ENCODE measurements around the gene GMFB. TPM values are rescaled to one million over a fixed set of nuclear protein-coding genes. Genes with fewer than 3 reads are reported as not detected.

The GMFB gene
- total RNA-seq, 1 donor from 2014 or later = 24.1 TPM

GRCh38 chr14:54488318-54488645 is 498 bp downstream of the GMFB start:
- H3K27me3 ChIP-seq = no peaks in the 10 kb centered on the region
- no peaks in the 10 kb centered on the region for H3K9me3 ChIP-seq
- H3K4me3 ChIP-seq = peak overlapping the region; percentile 69 to 85
- H3K36me3 ChIP-seq = peaks cover 0 to under 1% of the 10 kb centered on the region in 2 donors
- DNase-seq (ENCODE audit: extremely low spot score in 2 of 2) = no peak
- peak overlapping the region; percentile 91 for H3K27ac ChIP-seq
- TF ChIP-seq POLR2A (IDR thresholded peaks at IDR 0.05) = no peak
- no peak for TF ChIP-seq CTCF (IDR thresholded peaks at IDR 0.05)
- no peak for TF ChIP-seq POLR2AphosphoS5 (IDR thresholded peaks at IDR 0.05; ENCODE audit: insufficient read depth in 1 of 2, low read depth in 1 of 2)
- H3K4me1 ChIP-seq = peaks cover 54% of the 10 kb centered on the region
- intact Hi-C loops (cut with DNase I) = no loop called here

GRCh38 chr14:54487771-54488170 is 1.0 kb downstream of the GMFB start:
- intact Hi-C loops (cut with DNase I) = no loop called here
- no peaks in the 10 kb centered on the region for H3K9me3 ChIP-seq
- TF ChIP-seq CTCF (IDR thresholded peaks at IDR 0.05) (no peak), POLR2A (IDR thresholded peaks at IDR 0.05) (no peak), POLR2AphosphoS5 (IDR thresholded peaks at IDR 0.05; ENCODE audit: insufficient read depth in 1 of 2, low read depth in 1 of 2) (no peak)
- peak overlapping the region; percentile 91 for H3K27ac ChIP-seq
- no peak for DNase-seq (ENCODE audit: extremely low spot score in 2 of 2)
- H3K4me3 ChIP-seq = peak overlapping the region; percentile 69 to 85
- no peaks in the 10 kb centered on the region for H3K27me3 ChIP-seq
- peaks cover 0 to 6% of the 10 kb centered on the region in 2 donors for H3K36me3 ChIP-seq
- H3K4me1 ChIP-seq = peaks cover 54% of the 10 kb centered on the region

- intact Hi-C loops (cut with DNase I) = no loop called here
Observed at GRCh38 chr14:54486685-54487084, 2.1 kb downstream of the GMFB start.

GRCh38 chr14:54483846-54484245 is 4.9 kb downstream of the GMFB start:
- DNase-seq (ENCODE audit: extremely low spot score in 2 of 2) = no peak
- H3K4me1 ChIP-seq = peaks cover 44% of the 10 kb centered on the region
- intact Hi-C loops (cut with DNase I) = no loop called here

More at GRCh38 chr14:54486685-54487084, 2.1 kb downstream of the GMFB start:
- TF ChIP-seq CTCF (IDR thresholded peaks at IDR 0.05) (no peak), POLR2A (IDR thresholded peaks at IDR 0.05) (no peak), POLR2AphosphoS5 (IDR thresholded peaks at IDR 0.05; ENCODE audit: insufficient read depth in 1 of 2, low read depth in 1 of 2) (no peak)
- DNase-seq (ENCODE audit: extremely low spot score in 2 of 2) = no peak
- Histone ChIP-seq H3K27ac (no peak overlapping the region), H3K9me3 (no peaks in the 10 kb centered on the region), H3K4me1 (peaks cover 60% of the 10 kb centered on the region), H3K36me3 (peaks cover 0 to 14% of the 10 kb centered on the region in 2 donors), H3K27me3 (no peaks in the 10 kb centered on the region), H3K4me3 (no peak overlapping the region)

More at GRCh38 chr14:54483846-54484245, 4.9 kb downstream of the GMFB start:
- Histone ChIP-seq H3K36me3 (peaks cover 0 to 22% of the 10 kb centered on the region in 2 donors), H3K27me3 (no peaks in the 10 kb centered on the region), H3K4me3 (no peak overlapping the region), H3K9me3 (no peaks in the 10 kb centered on the region), H3K27ac (no peak overlapping the region)
- no peak for TF ChIP-seq POLR2AphosphoS5 (IDR thresholded peaks at IDR 0.05; ENCODE audit: insufficient read depth in 1 of 2, low read depth in 1 of 2)
- TF ChIP-seq CTCF (IDR thresholded peaks at IDR 0.05) = no peak
- TF ChIP-seq POLR2A (IDR thresholded peaks at IDR 0.05) = no peak

Measured in vagina (tissue), 2 donors.